Osteocyte (in vitro differentiated cells): ENCODE results near the gene DNAL1. TPM values are rescaled to one million over a fixed set of nuclear protein-coding genes. Genes with fewer than 3 reads are reported as not detected.

Experiments used
- DNase-seq: peaks from one replicate; pipeline ENCODE4 v3.0.0; 2021; ENCODE audit warnings: mixed read lengths; ENCODE audit not compliant: unreplicated experiment; ENCODE audit errors: extremely low spot score
- H3K27ac Mint-ChIP-seq: one replicate; pipeline ENCODE4 v1.8.0; 2021; ENCODE audit warnings: mild to moderate bottlenecking, mixed read lengths; ENCODE audit not compliant: unreplicated experiment
- H3K27me3 Mint-ChIP-seq: one replicate; pipeline ENCODE4 v1.8.0; 2021; ENCODE audit warnings: mixed read lengths; ENCODE audit not compliant: unreplicated experiment
- H3K36me3 Mint-ChIP-seq: one replicate; pipeline ENCODE4 v1.8.0; 2021; ENCODE audit warnings: mixed read lengths; ENCODE audit not compliant: unreplicated experiment
- H3K4me1 Mint-ChIP-seq: one replicate; pipeline ENCODE4 v1.8.0; 2021; ENCODE audit warnings: mixed read lengths; ENCODE audit not compliant: unreplicated experiment
- H3K4me3 Mint-ChIP-seq: one replicate; pipeline ENCODE4 v1.8.0; 2021; ENCODE audit warnings: mild to moderate bottlenecking, moderate library complexity, mixed read lengths; ENCODE audit not compliant: unreplicated experiment
- H3K9me3 Mint-ChIP-seq: one replicate; pipeline ENCODE4 v1.8.0; 2021; ENCODE audit warnings: mixed read lengths; ENCODE audit not compliant: unreplicated experiment
- total RNA-seq: library from RNA; stranded (reverse); gene quantifications from 2 replicates; pipeline ENCODE4 v1.2.1, GENCODE V29; 2021
- TF ChIP-seq, protein P1 (sequence below): fragments of 200-600 bp; sonication (generic); IDR thresholded peaks from 2 replicates; pipeline ENCODE4 v1.5.0; 2021; ENCODE audit warnings: antibody characterized with exemption, mild to moderate bottlenecking, moderate library complexity

DNAL1 gene
- total RNA-seq, 1 donor from 2014 or later: 12.5 TPM

DNA sequence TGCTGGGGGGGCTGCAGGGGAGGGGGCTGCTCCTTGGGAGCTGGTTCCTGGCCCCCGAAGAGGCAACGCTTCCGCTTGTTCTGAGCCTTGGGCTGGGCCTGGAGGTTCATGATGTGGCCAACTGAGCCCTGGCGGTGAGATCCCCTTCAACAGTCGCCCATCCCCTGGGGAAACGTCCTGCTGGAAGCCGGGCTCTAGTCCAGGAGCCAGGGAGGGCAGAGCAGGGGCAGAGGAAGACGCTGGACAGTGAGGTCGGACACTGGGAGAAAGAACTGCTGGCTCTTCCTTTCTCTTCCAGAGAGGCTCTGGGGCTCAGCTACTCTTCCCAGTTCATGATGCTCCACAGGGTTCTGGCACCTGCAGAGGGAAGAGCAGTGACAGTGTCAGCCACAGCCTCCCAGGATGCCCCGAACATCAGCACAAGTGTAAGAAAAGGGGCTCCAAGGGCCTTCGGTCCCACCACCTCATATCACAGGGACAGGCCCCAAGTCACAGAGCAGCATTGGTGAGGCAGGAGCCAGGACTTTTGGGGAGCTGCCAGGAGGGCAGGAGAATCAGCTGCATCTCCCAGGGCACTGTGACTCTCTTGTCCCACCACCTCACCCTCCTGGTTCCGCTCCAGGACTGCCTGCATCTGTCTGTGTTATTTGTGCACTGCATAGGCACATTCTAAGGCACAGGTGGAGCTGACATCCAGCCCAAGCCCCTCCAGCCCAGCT is 95.3 kb downstream of the DNAL1 start:
- TF ChIP-seq, protein P1, sequence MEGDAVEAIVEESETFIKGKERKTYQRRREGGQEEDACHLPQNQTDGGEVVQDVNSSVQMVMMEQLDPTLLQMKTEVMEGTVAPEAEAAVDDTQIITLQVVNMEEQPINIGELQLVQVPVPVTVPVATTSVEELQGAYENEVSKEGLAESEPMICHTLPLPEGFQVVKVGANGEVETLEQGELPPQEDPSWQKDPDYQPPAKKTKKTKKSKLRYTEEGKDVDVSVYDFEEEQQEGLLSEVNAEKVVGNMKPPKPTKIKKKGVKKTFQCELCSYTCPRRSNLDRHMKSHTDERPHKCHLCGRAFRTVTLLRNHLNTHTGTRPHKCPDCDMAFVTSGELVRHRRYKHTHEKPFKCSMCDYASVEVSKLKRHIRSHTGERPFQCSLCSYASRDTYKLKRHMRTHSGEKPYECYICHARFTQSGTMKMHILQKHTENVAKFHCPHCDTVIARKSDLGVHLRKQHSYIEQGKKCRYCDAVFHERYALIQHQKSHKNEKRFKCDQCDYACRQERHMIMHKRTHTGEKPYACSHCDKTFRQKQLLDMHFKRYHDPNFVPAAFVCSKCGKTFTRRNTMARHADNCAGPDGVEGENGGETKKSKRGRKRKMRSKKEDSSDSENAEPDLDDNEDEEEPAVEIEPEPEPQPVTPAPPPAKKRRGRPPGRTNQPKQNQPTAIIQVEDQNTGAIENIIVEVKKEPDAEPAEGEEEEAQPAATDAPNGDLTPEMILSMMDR: no peak
- Mint-ChIP-seq H3K9me3 (no peaks in the 10 kb centered on the region), H3K27ac (peak overlapping the region; percentile 80), H3K27me3 (no peaks in the 10 kb centered on the region), H3K4me1 (peaks cover 57% of the 10 kb centered on the region), H3K4me3 (no peak overlapping the region), H3K36me3 (peaks cover 15% of the 10 kb centered on the region)
- DNase-seq: no peak

DNA sequence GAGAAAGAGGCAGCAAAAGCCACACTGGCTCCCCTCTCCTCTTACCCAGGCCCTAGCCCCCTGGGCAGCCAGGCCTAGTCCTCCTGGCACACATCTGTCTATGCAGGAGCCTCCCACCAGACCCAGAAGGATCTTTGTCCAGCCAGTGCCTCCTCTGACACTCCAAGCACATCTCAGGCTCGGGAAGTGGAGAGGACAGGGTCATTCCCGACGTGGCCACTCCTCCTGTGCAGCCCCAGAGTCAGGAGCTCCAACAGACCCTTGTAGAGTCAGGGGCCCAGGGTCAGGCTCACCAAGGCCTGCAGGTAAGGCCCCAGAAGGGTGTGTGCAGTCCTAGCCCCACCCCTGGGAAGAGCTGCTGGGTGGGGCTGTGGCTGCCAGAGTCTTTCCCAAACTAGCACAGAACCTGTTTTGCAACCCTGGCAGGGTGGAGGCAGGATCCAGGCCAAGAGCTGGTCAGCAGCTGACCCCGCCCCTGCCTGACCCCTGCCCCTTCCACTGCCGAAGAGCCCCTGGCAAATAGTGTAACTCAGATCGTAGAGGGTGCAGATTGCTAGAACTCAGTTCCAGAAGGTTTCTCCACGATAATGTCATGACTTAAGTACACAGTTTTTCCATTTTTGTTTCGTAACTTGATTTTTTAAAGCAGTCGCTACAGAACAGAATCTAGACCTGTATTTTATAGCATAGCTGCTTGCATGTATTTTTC is 96.0 kb downstream of the DNAL1 start:
- Mint-ChIP-seq H3K27ac (peak overlapping the region; percentile 80), H3K36me3 (peaks cover 15% of the 10 kb centered on the region), H3K4me1 (peaks cover 64% of the 10 kb centered on the region), H3K27me3 (no peaks in the 10 kb centered on the region), H3K4me3 (peak overlapping the region; percentile 53), H3K9me3 (no peaks in the 10 kb centered on the region)
- DNase-seq: no peak
- TF ChIP-seq, protein P1: no peak

DNA sequence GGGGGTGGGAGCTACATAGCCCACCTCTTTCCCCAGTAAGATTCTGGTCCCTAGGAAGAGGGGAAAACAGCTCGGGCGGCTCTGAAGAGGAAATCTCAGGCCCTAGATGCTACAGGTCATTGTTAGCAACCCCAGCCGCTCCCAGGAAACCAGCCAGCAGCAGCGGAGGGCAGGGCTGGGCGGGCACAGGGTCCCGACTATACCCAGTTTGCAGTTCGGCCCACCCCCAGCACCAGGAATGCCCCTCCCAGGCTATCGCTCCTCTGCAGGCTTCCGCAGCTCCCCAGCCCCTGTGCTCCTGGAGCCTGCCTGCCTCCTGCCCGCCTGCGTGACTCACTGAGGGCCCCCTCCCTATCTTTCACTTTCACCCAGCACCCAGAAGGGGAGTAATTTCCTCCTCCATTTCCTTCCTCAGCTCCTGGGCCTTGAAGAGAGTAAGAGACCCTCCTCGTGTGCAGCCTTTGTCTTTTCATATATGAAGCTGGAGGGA is 96.6 kb downstream of the DNAL1 start:
- peak overlapping the region; percentile 80 for H3K27ac Mint-ChIP-seq
- no peaks in the 10 kb centered on the region for H3K9me3 Mint-ChIP-seq
- H3K4me3 Mint-ChIP-seq: peak overlapping the region; percentile 53
- DNase-seq: no peak
- H3K4me1 Mint-ChIP-seq: peaks cover 71% of the 10 kb centered on the region
- no peaks in the 10 kb centered on the region for H3K27me3 Mint-ChIP-seq
- TF ChIP-seq, protein P1: no peak
- peaks cover 15% of the 10 kb centered on the region for H3K36me3 Mint-ChIP-seq

DNA sequence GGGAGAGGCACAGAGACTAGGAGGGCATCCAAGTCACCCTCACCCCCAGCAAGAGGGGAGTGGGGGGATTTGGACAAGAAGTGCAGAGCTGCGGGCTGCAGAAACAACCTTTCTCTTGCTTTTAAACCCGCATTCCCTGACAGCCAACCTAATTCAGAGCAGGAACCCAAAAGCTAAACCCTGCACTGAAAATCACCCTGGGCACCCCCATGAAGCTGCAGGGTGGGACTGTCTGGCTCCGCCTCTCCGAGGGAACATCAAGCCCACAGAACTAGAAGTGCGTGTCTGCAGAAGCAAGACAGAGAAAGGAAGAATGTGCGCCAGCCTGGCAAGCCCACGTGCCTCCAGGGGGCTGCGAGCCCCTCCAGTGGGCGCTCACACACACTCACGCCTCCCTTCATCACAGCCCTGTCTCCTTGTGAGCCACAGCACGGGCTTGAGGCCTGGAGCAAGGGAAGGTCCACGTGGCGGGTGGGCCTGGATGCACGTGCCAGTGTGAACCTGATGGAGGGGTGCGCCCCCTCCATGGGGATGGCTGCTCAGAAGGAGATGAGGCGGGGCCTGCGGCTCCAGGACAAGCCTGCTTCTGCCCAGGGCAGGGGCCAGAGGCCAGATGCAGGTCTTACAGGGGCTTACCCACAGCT is 97.2 kb downstream of the DNAL1 start:
- Mint-ChIP-seq H3K9me3 (no peaks in the 10 kb centered on the region), H3K27me3 (no peaks in the 10 kb centered on the region), H3K4me1 (peaks cover 76% of the 10 kb centered on the region), H3K36me3 (peaks cover 10% of the 10 kb centered on the region), H3K4me3 (peak overlapping the region; percentile 46), H3K27ac (peak overlapping the region; percentile 80)
- TF ChIP-seq, protein P1: no peak
- DNase-seq: no peak
